ENCODE measurements around the gene DIP2B. TPM values are rescaled to one million over a fixed set of nuclear protein-coding genes. Genes with fewer than 3 reads are reported as not detected.

Gene DIP2B
- total RNA-seq, 1 experiment from 2014 or later, result 20.0 TPM

GRCh38 chr12:50508414-50508813, 3.6 kb downstream of the DIP2B start:
- H4K20me1 ChIP-seq (ENCODE audit: control insufficient read depth, insufficient read depth, insufficient read length), result no peaks in the 10 kb centered on the region
- no peak overlapping the region for H2BK15ac ChIP-seq (ENCODE audit: low read depth, low read length)
- H3K27me3 ChIP-seq (ENCODE audit: insufficient read depth, low read length), result no peaks in the 10 kb centered on the region
- H3K9me3 ChIP-seq (ENCODE audit: control insufficient read depth, low read depth, low read length), result no peaks in the 10 kb centered on the region
- peaks cover 2% of the 10 kb centered on the region for H3K79me1 ChIP-seq (ENCODE audit: insufficient read depth, low read depth, low read length, poor library complexity, severe bottlenecking)
- no peaks in the 10 kb centered on the region for H3K9me3 Mint-ChIP-seq
- no peak overlapping the region for H3K14ac ChIP-seq (ENCODE audit: insufficient read depth, low read length)
- H3K23me2 ChIP-seq (ENCODE audit: insufficient read length, low read depth, low read length, poor library complexity, severe bottlenecking), result peaks cover 10% of the 10 kb centered on the region
- TF ChIP-seq, protein P1, sequence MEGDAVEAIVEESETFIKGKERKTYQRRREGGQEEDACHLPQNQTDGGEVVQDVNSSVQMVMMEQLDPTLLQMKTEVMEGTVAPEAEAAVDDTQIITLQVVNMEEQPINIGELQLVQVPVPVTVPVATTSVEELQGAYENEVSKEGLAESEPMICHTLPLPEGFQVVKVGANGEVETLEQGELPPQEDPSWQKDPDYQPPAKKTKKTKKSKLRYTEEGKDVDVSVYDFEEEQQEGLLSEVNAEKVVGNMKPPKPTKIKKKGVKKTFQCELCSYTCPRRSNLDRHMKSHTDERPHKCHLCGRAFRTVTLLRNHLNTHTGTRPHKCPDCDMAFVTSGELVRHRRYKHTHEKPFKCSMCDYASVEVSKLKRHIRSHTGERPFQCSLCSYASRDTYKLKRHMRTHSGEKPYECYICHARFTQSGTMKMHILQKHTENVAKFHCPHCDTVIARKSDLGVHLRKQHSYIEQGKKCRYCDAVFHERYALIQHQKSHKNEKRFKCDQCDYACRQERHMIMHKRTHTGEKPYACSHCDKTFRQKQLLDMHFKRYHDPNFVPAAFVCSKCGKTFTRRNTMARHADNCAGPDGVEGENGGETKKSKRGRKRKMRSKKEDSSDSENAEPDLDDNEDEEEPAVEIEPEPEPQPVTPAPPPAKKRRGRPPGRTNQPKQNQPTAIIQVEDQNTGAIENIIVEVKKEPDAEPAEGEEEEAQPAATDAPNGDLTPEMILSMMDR (conservative IDR thresholded peaks at IDR 0.05), result no peak
- H3K56ac ChIP-seq (ENCODE audit: insufficient read length, low read depth, low read length), result no peak overlapping the region
- H2BK20ac ChIP-seq (ENCODE audit: low read depth, low read length, poor library complexity, severe bottlenecking), result no peak overlapping the region
- no peak overlapping the region for H4K8ac ChIP-seq (replicated peaks; ENCODE audit: insufficient read length, low read depth, low read length)
- H3K4me1 ChIP-seq (ENCODE audit: insufficient read depth, low read length), result no peaks in the 10 kb centered on the region
- peaks cover 21 to 33% of the 10 kb centered on the region in 2 experiments for H3K4me1 Mint-ChIP-seq
- no CpG with 5 or more reads among the region's 6 CpGs for WGBS (ENCODE audit: extremely low coverage, insufficient read length, low lambda C conversion rate)
- no peak overlapping the region for H3T11ph ChIP-seq (ENCODE audit: low read length)
- no peak overlapping the region for H3K23ac ChIP-seq (ENCODE audit: insufficient read length, low read depth, low read length)
- H3K18ac ChIP-seq (ENCODE audit: insufficient read length, low read depth, low read length), result no peak overlapping the region
- no peak overlapping the region for H3K4me2 ChIP-seq (ENCODE audit: insufficient read depth, insufficient read length, low read length)
- H2AK5ac ChIP-seq (ENCODE audit: insufficient read length, low read length), result no peak overlapping the region
- H3K4ac ChIP-seq (ENCODE audit: low read depth, low read length), result no peak overlapping the region
- H2BK12ac ChIP-seq (ENCODE audit: insufficient read length, low read depth, low read length), result no peak overlapping the region
- DNase-seq, result no peak
- no peak overlapping the region for H2AFZ ChIP-seq (ENCODE audit: low read length)
- peaks cover 19% of the 10 kb centered on the region; the same call in 1 of the 2 replicates for H3K79me2 ChIP-seq (ENCODE audit: insufficient read depth, low read length)
- no peak overlapping the region; a peak in 1 of 7 replicates for H3K27ac Mint-ChIP-seq
- no peaks in the 10 kb centered on the region for H3K27me3 Mint-ChIP-seq (ENCODE audit: low read depth)
- H2BK5ac ChIP-seq (ENCODE audit: insufficient read length, low read length), result no peak overlapping the region
- H2BK120ac ChIP-seq (ENCODE audit: low read depth, low read length, poor library complexity, severe bottlenecking), result no peak overlapping the region
- H4K5ac ChIP-seq (ENCODE audit: insufficient read length, low read depth, low read length), result no peak overlapping the region
- H3K9ac ChIP-seq (ENCODE audit: extremely low read depth, insufficient read length, low read length), result no peak overlapping the region
- peaks cover 0 to 1% (median 0%) of the 10 kb centered on the region in 3 experiments; a peak in 1 of 7 replicates for H3K36me3 Mint-ChIP-seq (ENCODE audit: insufficient read depth in 1 of 3, low read depth in 3 of 3)
- no peak overlapping the region for H4K91ac ChIP-seq (ENCODE audit: insufficient read length, low read depth, low read length)
- H3K27ac ChIP-seq (ENCODE audit: insufficient read length, low read depth, low read length), result no peak overlapping the region
- H3K4me3 Mint-ChIP-seq, result no peak overlapping the region

Data from H9 (cell line).